AG09309 (cell line): ENCODE data around the gene WDR7.

ENCODE experiments used
- DNase-seq: peaks from one replicate; pipeline ENCODE4 v3.0.0-alpha.2; 2010; ENCODE audit warnings: low read depth
- H3K4me3 ChIP-seq: 2 replicates; pipeline ENCODE4 v1.5.1; 2011; ENCODE audit warnings: mild to moderate bottlenecking, low read depth, low read length, moderate library complexity; ENCODE audit not compliant: control insufficient read depth
- CTCF ChIP-seq: IDR thresholded peaks from 2 replicates; pipeline ENCODE4 v1.5.1; 2011; ENCODE audit warnings: mild to moderate bottlenecking, low read depth, low read length, inconsistent platforms; ENCODE audit not compliant: insufficient read depth, control insufficient read depth; ENCODE audit errors: missing control alignments

WDR7 gene

DNA sequence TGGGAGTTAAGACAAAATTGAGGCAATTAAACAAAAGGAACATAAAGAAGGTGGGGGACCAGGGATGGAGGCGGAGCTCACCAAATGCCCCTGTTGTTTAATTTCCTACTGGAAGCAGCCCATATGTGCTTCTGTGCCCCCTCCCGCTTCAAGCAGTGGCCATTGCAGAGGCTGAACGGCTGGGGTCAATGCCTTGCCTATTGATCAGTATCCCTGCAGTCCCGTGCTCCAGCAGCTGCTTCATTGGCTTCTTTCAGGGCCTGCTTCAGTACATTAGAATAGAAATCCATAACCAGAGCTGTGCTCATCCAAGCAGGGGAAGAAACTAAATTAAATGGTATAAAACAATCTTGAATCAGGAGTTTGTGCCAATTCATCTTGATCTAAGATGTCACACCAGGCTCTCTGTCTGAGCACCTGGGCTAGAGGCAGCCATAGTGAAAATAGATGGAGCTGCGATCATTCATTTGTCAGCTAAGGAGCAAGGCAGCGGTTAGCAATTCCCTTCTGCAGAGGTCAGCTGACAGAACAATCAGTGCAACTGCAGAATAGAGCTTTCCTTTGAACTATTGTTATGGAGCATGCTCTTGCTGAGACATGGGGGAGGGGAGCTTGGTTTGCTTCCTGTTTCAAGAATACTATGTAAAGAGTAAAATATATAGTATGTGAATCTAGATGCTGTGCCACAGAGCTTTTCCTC, 222.4 kb downstream of the WDR7 start:
- no peak for TF ChIP-seq CTCF
- DNase-seq, result no peak
- H3K4me3 ChIP-seq, result no peak overlapping the region

- H3K4me3 ChIP-seq, result no peak overlapping the region
- no peak for TF ChIP-seq CTCF
Measured at GRCh38 chr18:56878711-56879110, 227.6 kb downstream of the WDR7 start.

DNA sequence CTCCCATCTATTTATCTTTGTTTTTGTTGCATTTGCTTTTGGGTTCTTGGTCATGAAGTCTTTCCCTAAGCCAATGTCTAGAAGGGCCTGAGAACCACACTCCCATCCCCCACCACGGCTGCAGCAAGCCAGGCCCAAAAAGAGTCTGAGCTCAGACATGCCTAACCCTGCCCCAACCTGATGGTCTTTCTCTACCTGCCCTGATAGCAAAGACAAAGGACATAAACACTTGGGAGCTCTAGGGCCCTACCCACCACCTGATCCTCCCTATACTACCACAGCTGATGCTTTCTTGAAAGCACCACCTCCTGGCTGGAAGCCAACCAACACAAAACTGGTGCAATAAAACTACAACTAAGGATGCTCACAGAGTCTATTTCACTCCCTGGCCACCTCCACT, 233.4 kb downstream of the WDR7 start:
- no peak for TF ChIP-seq CTCF
- no peak overlapping the region for H3K4me3 ChIP-seq
- DNase-seq, result no peak

More at GRCh38 chr18:56878711-56879110, 227.6 kb downstream of the WDR7 start:
- DNase-seq, result no peak

GRCh38 chr18:56888978-56889377, 237.8 kb downstream of the WDR7 start:
- TF ChIP-seq CTCF, result no peak
- H3K4me3 ChIP-seq, result no peak overlapping the region
- DNase-seq, result no peak

- TF ChIP-seq CTCF, result no peak
- no peak overlapping the region for H3K4me3 ChIP-seq
- no peak for DNase-seq
Measured at GRCh38 chr18:56889621-56890020, 238.5 kb downstream of the WDR7 start.

GRCh38 chr18:56890632-56891031, 239.5 kb downstream of the WDR7 start:
- peak; percentile 64 for DNase-seq
- TF ChIP-seq CTCF, result no peak
- H3K4me3 ChIP-seq, result no peak overlapping the region
